Stimulated activated CD8-positive, alpha-beta memory T cell treated with anti-CD3 and anti-CD28 coated beads, Interleukin-15, amount 100 ng/mL, for 24 hours (primary cell): ENCODE results near the gene ENPEP.
"Not testable (repeated sequence)": the region's sequence is repeated elsewhere in the genome, so short reads cannot be mapped to it uniquely, and the experiment has no call there.

Experiments used
- DNase-seq: peaks from one replicate; pipeline ENCODE4 v3.0.0-alpha.2; 2020; ENCODE audit warnings: low read depth

The ENPEP gene, protein sequence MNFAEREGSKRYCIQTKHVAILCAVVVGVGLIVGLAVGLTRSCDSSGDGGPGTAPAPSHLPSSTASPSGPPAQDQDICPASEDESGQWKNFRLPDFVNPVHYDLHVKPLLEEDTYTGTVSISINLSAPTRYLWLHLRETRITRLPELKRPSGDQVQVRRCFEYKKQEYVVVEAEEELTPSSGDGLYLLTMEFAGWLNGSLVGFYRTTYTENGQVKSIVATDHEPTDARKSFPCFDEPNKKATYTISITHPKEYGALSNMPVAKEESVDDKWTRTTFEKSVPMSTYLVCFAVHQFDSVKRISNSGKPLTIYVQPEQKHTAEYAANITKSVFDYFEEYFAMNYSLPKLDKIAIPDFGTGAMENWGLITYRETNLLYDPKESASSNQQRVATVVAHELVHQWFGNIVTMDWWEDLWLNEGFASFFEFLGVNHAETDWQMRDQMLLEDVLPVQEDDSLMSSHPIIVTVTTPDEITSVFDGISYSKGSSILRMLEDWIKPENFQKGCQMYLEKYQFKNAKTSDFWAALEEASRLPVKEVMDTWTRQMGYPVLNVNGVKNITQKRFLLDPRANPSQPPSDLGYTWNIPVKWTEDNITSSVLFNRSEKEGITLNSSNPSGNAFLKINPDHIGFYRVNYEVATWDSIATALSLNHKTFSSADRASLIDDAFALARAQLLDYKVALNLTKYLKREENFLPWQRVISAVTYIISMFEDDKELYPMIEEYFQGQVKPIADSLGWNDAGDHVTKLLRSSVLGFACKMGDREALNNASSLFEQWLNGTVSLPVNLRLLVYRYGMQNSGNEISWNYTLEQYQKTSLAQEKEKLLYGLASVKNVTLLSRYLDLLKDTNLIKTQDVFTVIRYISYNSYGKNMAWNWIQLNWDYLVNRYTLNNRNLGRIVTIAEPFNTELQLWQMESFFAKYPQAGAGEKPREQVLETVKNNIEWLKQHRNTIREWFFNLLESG

DNA sequence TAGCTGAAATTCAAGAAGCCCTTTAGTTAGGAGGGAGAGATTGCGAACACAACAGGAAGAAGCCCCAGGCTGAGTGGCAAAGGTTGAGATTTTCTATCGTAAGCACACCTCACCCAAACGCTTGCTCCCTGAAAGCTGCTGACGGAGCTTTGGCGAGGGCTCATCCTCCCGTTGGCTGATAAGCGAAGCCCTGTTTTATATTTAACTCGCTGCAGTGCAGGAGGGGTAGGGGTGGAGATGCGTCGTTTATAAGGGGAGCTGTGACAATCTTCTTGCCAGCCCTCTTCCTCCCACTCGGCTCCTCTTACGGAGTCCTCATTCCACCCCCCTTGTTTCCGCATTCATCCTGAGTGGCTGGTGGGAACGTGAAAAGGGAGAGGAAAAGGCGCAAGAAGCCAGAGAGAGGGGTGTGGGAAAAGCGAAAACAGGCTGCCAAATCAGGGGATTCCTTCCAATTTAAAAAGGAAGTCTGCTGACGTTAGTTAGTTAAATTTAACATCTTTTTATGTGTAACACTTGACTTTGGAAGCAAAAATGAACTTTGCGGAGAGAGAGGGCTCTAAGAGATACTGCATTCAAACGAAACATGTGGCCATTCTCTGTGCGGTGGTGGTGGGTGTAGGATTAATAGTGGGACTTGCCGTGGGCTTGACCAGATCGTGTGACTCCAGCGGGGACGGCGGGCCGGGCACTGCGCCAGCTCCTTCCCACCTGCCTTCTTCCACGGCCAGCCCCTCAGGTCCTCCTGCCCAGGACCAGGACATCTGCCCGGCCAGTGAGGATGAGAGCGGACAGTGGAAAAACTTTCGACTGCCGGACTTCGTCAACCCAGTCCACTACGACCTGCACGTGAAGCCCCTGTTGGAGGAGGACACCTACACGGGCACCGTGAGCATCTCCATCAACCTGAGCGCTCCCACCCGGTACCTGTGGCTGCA is at the start of gene ENPEP:
Gene ENPEP, plus strand, starts transcription at position 275 of the 938 bp plus-strand sequence. Its CDS starts 260 bp downstream, at position 535.
- no peak for DNase-seq

DNA sequence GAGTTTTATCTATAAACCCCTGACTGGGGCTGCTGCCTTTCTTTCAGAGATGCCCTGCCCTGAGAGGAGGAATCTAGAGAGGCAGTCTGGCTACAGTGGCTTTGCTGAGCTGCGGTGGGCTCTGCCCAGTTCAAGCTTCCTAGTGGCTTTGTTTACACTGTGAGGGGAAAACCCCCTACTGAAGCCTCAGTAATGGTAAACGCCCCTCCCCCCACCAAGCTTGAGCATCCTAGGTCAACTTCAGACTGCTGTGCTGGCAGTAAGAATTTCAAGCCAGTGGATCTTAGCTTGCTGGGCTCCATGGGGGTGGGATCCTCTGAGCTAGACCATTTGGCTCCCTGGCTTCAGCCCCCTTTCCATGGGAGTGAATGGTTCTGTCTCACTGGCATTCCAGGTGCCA is 44.1 kb upstream of the ENPEP start:
- not testable (repeated sequence) for DNase-seq

DNA sequence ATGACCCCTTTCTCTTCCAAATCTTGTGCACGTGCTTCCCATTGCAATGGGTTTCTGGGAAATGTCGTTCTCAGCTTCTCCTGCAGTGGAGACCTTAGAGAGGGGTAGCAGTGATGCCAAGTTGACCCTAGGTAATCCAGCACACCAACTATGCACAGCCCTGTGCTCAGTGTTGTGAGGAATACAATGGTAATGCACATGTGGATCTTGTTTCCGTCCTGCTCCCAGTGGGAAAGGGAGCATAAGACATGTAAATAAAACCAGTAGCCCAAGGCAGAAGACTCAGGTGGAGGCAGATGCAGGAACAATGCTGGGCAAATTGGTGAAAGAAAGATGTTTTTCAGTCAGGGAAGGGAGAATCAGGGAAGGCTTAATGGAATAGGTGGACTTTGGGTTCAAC is 38.7 kb upstream of the ENPEP start:
- not testable (repeated sequence) for DNase-seq

DNA sequence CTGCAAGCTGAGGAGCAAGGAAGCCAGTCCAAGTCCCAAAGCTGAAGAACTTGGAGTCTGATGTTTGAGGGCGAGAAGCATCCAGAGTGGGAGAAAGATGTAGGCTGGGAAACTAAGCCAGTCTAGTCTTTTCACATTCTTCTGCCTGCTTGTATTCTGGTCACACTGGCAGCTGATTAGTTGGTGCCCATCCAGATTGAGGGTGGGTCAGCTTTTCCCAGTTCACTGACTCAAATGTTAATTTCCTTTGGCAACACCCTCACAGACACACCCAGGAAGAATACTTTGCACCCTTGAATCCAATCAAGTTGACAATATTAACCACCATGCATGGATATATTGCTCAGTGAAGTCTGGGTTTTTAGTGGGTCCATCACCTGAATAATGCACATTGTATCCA is 36.7 kb upstream of the ENPEP start:
- not testable (repeated sequence) for DNase-seq

DNA sequence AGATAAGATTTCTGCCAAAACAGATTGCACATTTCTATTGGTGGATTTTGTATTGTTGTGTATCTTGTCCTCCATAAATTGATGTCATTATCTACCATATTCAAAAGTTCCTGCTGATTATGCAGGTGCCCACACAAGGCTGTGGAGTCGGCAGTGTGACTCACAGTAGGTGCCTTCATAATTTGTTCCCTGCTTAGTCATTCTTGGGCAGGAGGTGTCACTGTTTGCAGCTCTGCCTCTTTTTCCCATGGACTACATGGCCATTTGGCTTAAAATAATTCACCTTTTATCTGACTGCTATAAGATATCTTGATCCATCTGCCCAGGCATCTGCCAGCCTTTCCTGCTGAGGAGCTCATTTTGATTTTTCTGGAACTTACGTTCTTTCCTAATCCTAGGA is 33.6 kb upstream of the ENPEP start:
- DNase-seq: no peak

DNA sequence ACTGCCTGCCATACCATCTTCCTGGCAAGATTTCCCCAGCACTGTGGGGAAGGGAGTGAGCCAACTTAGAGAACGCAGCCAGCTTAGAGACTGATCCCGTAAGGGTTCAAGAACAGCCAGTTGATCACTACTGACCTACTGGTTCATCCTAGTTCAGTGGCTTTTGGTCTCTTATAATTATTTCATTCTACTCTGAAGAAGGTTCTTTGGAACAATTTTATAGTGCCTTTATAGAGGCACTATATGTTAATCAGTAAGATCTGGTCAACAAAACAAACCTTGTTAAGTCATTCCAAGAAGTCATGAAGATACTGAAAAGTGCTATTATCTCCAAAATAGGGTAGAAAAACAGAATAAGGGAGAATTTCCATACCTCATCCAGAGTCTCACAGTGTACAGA is 33.2 kb upstream of the ENPEP start:
- DNase-seq: no peak

DNA sequence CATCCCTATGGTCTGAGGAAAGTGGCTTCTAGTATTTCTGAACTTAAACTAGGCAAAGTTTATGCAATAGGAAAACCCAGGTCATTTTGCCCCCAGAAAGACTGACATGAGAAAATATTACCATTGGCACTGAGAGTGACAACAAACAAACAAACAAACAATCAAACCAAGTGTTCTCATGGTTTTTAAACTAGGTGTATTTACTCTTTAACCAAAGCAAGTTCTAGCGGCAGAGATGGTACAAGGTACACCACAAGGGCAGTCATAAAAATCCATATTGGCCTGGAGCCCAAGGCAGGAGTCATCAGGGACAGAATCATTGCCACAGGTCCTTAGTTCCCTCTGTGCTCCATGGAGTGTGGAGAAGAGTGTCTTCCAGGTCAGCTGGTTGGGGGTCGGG is 26.0 kb upstream of the ENPEP start:
- no peak for DNase-seq

DNA sequence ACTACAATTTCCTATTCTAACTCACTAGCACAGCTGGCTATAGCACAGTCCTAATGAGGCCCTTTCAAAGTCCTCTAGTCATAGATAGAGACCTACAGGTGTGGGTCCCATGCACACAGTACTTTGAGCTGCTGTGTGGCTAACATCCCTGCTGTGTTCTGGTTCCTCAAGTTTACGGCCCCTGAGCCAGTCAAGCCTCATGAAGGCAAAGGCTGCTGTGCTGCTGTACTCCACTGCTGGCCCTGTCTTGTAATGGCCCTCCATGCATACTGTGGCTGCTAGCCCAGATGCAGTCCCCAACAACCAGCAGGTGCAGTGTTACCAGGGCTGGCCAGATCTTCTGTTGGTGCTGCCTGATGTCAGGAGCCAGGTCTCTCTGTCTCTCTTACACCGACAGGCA is 23.4 kb upstream of the ENPEP start:
- no peak for DNase-seq

DNA sequence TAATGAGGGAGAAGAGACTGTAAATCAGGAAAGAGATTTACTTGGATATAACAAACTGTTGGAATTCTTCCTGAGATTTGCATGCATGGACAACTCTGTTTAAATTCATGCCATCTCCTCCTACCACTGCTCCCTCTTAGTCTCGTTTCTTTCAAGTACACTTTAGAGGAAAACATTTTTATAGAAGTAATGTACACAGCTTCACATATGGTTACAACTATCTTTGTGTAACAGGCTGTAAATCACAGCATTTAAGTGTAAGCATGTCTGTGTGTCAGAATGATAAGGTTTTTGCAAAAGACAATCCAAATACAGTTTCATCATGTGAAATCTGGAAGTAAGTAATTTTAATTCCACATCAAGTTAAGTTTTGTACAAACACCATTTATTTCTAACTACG is 21.5 kb upstream of the ENPEP start:
- no peak for DNase-seq

DNA sequence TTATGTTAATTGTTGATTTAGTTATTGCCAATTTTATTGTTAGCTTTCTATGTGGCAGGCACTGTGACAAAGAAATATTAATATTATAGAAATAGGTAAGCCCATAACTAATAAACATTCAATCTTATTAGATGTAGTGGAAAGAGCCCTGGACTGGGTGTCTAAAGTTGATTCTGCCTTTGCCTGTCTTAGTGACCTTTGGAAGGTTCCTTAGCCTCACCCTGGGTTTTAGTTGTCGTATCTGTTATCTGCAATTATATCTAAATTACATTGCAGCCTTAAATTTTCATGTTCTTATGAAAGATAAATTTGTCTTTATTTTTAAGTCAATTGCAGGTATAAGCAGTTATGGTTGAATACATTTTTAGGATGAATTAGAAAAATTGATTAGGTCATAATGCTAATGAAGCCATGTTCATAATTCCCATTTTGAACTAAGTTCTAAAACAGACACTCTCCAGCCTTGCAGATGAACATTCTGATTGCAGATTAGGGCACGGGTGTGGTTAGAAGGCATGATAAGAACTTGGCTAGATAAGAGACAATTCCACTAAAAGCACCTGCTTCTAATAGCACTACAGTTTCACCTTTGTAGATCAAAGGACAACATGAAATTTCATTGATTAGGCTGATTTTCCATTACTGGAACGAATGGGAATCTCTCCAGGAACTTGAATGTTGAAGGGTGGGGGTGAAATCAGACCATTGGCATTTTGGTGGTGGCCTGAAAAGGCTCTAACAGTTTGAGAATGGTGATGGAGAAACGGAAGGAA is 17.3 kb upstream of the ENPEP start:
- no peak for DNase-seq

DNA sequence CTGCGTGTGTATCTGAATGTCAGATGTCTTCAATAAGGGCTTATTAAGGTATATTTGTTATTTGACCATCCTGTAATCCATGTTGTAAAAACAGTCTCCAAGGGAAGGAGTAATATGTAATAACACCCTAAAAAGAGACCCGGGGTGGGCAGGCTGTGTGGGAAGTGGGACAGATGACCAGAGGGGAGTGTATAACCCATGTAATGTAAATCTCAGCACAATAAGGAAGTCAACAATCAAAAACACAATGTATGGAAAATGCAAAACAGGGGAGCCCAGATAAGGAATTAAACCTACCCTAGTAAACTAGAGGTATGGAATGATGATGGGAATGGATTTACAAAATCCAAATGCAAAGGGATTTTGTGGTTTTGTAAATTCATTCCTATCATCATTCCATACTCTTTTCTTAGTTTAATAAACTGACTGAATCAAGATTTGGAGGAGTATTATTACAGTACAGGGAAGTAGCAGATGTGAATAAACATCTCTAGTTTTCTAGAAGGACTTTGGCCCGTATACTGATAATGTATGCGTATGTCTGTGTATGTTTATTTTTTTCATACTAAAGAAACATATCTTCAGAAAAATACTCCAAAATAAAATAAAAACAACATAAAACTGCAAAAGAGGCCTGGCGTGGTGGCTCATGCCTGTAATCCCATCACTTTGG is 15.7 kb upstream of the ENPEP start:
- DNase-seq: no peak

DNA sequence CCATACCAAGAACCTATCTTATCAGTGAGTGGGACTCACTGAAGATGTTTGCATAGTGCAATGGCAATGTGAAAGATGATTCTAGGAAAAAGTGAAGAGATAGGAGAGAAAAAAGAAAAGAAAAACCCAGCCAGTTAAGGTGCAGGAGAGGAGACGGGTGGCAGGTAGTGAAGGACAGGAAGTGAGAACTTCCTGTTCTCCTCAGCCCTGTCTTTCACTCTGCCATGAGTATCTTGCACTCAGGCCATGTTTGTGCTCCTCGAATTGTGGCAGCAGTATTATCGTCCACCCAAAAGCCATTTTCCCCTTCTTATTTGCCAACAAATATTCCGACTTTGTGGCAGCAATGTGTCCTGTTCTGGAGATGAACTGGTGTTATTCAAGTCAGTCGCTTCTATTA is 8.6 kb upstream of the ENPEP start:
- no peak for DNase-seq

DNA sequence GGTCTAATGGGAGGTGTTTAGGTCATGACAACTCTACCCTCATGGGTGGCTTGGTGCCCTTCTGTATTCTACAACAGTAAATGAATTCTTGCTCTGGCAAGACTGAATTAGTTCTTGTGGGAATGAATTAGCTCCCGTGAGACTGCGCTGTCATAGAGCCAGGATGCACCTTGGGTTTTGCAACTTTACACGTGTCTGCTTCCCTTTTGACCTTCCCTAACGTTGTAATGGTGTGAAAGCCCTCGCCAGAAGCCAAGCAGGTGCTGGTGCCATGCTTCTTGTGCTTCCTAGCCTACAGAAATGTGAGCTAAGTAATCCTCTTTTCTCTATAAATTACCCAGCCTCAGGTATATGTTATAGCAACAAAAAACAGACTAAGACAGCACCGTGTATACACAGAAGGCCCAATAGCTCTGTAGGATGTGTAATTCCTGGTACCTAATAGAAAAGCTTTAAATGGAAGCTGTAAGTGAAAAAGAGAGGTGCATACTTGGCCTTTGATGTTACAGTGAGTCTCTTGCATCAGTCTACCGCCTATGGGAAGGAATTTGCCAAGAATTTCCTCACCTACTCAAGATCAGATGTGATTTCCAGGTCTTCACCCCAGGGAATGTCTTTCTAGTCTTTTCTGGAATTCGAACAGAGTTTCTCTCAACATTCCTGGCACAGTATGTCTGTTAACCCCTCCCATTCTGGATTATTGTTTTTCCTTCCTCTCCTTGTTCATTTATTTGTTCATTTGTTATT is 3.2 kb upstream of the ENPEP start:
- no peak for DNase-seq

DNA sequence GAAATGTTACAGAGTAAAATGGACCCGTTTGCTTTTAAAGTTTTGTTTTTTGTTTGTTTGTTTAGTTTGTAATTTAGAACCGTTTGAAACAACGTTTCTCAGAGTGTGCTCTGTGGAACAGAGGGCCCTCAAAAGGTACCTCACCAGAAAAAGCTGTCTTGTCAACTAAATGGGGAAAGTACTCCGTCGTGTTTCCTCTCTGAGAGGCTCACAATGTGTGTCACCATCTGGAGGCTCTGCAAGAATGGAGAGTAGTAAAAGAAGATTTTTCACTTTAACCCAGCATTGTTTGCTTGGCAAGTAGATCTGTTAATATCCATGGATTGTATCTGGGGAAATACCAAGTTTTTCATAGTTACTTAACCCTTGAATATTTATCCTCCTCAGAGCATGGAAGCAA is 1.5 kb upstream of the ENPEP start:
- no peak for DNase-seq

DNA sequence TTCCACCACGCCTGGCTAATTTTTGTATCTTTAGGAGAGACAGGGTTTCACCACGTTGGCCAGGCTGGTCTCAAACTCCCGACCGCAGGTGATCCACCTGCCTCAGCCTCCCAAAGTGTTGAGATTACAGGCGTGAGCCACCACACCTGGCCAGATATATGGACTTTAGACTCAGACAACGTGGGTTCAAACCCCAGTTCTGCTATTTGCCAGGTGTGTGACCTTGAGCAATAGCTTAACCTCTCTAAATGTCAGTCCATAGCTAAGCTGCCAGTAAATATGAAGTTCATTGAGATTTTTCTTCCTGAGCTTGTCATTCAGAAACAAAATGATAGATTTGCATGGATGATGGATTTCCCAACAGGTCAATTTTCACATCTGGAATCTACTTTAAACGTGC is 875 bp upstream of the ENPEP start:
- DNase-seq: not testable (repeated sequence)

DNA sequence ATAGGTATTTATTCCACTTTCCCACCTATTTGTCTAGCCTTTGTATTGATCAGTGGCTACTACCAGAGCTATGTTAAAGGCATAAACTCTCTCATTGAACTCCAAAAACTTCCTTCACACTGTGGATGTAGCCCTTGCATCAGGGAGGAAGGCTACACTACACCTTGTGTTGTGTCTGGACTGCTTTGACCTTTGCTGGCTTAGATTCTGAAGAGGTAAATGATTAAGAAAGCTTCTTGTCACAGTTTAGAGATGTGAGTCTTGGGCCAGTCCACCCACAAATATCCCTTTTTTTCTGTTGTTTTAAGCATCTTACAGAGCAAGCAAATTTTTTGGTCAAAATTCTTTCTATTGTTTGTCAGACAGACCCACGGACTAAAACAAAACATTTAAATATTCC is 1.9 kb downstream of the ENPEP start:
- DNase-seq: no peak

DNA sequence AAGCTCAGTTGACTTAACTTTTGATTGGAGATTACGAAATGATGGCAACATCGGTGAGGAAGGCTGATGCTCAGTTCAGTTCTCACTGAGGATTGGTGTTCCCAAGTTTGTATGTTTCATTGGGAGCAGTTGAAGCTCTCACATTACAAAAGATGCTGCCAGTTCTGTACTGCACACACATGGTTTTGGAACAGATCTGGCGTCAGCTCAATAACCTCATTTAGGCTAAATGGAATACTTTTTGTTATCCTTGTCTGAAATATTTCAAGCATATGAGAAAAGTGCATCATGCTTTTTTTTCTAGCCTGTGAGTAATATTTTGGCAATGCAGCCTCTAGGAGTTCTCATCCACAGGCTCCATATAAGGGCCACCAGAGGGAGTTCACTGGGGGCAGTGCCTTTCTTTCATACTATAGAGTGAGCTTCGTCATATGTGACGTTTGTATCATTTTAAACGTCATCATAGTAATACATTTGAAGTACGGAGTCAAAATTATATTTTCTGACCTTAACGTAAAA is 4.1 kb downstream of the ENPEP start:
- DNase-seq: no peak

DNA sequence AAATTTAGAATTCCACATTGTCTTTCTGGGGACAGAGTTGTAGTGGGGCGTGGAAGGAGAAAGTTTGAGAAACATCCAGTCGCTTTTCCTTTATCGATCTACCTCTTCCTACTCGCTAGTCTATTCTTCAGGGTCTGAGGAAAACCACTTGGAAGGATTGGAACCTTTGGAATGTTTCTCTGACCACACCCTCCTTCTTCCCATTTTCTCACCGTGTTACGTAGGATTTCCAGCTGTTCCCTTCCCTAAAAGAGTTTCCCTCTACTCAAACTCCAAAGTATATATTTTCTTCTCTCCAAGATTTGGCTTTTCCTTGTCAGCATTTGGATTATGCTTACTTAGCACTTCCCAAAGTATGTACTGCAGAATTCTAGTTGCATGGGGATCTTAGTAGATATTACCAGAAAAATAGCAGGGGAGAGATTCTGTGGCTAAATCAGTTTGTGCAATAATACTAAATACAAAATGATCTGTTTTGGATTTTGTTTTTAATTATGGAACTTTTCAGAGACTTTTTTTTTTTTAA is 4.9 kb downstream of the ENPEP start:
- no peak for DNase-seq

DNA sequence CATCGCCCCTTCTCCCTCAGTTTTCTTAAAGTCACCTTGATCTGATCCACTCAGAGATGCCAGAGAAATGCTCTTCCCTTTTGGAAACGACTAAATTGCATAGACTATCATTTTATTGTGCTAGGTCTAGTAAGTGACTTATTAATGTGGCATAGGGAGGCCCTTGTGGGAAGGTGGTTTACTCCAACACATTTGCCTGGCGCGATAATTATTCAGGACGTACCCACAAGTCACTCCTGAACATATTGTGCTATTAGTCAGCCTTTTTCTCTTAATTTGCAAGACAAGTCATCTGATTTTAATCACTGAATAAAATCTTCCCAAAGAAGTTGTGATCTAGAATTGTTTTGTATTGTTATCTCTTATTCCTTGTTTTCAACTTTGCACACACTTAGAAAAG is 7.6 kb downstream of the ENPEP start:
- no peak for DNase-seq
